DOHH2 (cell line): ENCODE results near the gene PAPPA.

Experiments used
- EZH2phosphoT487 ChIP-seq: fragments of 200-600 bp; sonication (generic); IDR thresholded peaks from 2 replicates; pipeline ENCODE4 v1.6.1; 2017; ENCODE audit warnings: borderline replicate concordance, mild to moderate bottlenecking, antibody characterized with exemption, low read length, moderate library complexity, mixed read lengths
- TF ChIP-seq, protein P1 (sequence below): fragments of 200-600 bp; sonication (generic); IDR thresholded peaks from one replicate; pipeline ENCODE4 v1.5.1; 2014; ENCODE audit warnings: antibody characterized with exemption, mild to moderate bottlenecking, low read depth, low read length; ENCODE audit not compliant: poor library complexity, severe bottlenecking

- TF ChIP-seq, protein P1, sequence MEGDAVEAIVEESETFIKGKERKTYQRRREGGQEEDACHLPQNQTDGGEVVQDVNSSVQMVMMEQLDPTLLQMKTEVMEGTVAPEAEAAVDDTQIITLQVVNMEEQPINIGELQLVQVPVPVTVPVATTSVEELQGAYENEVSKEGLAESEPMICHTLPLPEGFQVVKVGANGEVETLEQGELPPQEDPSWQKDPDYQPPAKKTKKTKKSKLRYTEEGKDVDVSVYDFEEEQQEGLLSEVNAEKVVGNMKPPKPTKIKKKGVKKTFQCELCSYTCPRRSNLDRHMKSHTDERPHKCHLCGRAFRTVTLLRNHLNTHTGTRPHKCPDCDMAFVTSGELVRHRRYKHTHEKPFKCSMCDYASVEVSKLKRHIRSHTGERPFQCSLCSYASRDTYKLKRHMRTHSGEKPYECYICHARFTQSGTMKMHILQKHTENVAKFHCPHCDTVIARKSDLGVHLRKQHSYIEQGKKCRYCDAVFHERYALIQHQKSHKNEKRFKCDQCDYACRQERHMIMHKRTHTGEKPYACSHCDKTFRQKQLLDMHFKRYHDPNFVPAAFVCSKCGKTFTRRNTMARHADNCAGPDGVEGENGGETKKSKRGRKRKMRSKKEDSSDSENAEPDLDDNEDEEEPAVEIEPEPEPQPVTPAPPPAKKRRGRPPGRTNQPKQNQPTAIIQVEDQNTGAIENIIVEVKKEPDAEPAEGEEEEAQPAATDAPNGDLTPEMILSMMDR = no peak
- no peak for TF ChIP-seq EZH2phosphoT487
Observed at GRCh38 chr9:116202219-116202912, 48.8 kb downstream of the PAPPA start.
